ENCODE results near the gene SCT.
A peak's percentile ranks its signal among the peaks of the same experiment; 100 is the strongest.

Gene SCT

DNA sequence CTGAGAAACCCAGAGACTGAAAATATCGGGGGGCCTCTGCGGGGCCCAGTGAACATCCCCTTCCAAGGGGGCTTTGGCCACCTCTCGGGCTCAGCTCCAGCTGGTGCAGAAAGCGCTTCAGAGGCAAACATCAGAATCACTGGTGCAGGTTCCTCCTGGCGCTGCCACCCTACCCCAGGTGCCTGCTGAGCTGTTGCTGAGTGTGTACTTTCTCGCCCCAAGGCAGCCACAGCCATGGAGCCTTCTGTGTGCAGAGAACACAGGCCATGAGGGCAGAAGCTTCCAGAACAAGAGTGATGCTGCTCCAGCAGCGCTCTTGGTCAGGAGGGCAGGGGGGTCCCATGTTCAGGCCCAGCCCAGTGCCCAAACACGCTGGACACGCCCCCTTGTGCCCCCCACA, 16.4 kb upstream of the SCT start:
- Histone ChIP-seq H3K4me3 (ENCODE audit: low read depth in 1 of 2, low read length in 2 of 2) (no peak overlapping the region), H3K9me3 (ENCODE audit: control insufficient read depth in 1 of 2, low read length in 2 of 2) (no peaks in the 10 kb centered on the region), H3K4me1 (ENCODE audit: control insufficient read depth in 1 of 2, insufficient read depth in 2 of 2, low read length in 2 of 2) (peaks cover 0 to 8% of the 10 kb centered on the region in 2 donors), H3K27me3 (ENCODE audit: low read depth, low read length) (peaks cover under 1% of the 10 kb centered on the region), H3K27ac (ENCODE audit: low read length) (no peak overlapping the region), H3K36me3 (ENCODE audit: control insufficient read depth in 1 of 2, insufficient read depth in 2 of 2, low read length in 2 of 2) (peaks cover 0 to 28% of the 10 kb centered on the region in 2 donors)

DNA sequence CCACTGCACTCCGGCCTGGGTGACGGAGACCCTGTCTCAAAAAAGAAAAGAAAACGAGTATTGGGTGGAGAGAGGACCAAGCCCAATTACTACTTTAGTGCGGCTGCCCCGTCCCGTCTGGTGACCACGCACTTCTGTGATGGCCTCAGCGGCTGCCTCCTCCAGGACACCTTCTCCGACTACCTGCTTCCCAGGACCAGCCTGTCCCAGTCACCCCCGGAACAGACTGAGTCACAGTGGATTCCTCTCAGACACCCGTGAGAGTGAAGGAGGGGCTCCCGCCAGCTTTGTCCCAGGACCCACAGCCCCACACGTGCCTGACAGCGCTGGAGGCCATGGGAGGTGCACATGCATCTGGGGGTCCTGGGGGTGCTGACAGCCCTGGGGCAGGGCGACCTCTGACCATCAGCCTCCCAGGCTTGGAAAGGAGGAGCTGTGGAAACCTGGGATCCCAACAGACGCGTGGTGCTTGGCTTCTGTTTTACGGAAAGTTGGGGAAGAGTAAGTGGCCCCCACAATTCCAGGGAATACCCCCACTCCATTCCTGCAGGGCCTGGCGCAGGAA, 14.9 kb upstream of the SCT start:
- peaks cover 12% of the 10 kb centered on the region for H3K27me3 ChIP-seq (ENCODE audit: low read depth, low read length)
- H3K9me3 ChIP-seq (ENCODE audit: control insufficient read depth in 1 of 2, low read length in 2 of 2), result no peaks in the 10 kb centered on the region
- peaks cover 0 to 28% of the 10 kb centered on the region in 2 donors for H3K36me3 ChIP-seq (ENCODE audit: control insufficient read depth in 1 of 2, insufficient read depth in 2 of 2, low read length in 2 of 2)
- no peak overlapping the region for H3K4me3 ChIP-seq (ENCODE audit: low read depth in 1 of 2, low read length in 2 of 2)
- no peak overlapping the region for H3K27ac ChIP-seq (ENCODE audit: low read length)
- H3K4me1 ChIP-seq (ENCODE audit: control insufficient read depth in 1 of 2, insufficient read depth in 2 of 2, low read length in 2 of 2), result peaks cover 3 to 21% of the 10 kb centered on the region in 2 donors

DNA sequence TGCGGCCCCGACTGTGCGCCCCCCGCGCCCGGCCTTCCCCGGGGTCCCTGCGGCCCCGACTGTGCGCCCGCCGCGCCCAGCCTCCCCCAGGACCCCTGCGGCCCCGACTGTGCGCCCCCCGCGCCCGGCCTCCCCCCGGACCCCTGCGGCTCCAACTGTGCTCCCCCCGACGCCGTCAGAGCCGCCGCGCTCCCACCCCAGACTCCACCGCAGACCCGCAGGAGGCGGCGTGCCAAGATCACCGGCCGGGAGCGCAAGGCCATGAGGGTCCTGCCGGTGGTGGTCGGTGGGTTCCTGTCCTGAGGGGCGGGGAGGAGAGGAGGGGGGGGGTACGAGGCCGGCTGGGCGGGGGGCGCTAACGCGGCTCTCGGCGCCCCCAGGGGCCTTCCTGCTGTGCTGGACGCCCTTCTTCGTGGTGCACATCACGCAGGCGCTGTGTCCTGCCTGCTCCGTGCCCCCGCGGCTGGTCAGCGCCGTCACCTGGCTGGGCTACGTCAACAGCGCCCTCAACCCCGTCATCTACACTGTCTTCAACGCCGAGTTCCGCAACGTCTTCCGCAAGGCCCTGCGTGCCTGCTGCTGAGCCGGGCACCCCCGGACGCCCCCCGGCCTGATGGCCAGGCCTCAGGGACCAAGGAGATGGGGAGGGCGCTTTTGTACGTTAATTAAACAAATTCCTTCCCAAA, 13.2 kb upstream of the SCT start:
- peaks cover 0 to 21% of the 10 kb centered on the region in 2 donors for H3K36me3 ChIP-seq (ENCODE audit: control insufficient read depth in 1 of 2, insufficient read depth in 2 of 2, low read length in 2 of 2)
- peaks cover 12% of the 10 kb centered on the region for H3K27me3 ChIP-seq (ENCODE audit: low read depth, low read length)
- no peak overlapping the region for H3K27ac ChIP-seq (ENCODE audit: low read length)
- peaks cover 3 to 28% of the 10 kb centered on the region in 2 donors for H3K4me1 ChIP-seq (ENCODE audit: control insufficient read depth in 1 of 2, insufficient read depth in 2 of 2, low read length in 2 of 2)
- no peaks in the 10 kb centered on the region for H3K9me3 ChIP-seq (ENCODE audit: control insufficient read depth in 1 of 2, low read length in 2 of 2)
- no peak overlapping the region for H3K4me3 ChIP-seq (ENCODE audit: low read depth in 1 of 2, low read length in 2 of 2)

DNA sequence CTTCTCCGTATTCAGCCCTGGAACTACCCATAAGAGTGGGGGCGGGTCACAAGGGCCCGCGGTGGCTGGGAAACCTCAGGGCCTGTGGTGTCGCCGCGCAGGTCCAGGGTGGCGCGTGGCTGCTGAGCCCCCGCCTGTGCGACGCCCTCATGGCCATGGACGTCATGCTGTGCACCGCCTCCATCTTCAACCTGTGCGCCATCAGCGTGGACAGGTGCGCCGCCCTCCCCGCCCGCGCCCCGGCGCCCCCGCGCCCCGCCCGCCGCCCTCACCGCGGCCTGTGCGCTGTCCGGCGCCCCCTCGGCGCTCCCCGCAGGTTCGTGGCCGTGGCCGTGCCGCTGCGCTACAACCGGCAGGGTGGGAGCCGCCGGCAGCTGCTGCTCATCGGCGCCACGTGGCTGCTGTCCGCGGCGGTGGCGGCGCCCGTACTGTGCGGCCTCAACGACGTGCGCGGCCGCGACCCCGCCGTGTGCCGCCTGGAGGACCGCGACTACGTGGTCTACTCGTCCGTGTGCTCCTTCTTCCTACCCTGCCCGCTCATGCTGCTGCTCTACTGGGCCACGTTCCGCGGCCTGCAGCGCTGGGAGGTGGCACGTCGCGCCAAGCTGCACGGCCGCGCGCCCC, 12.5 kb upstream of the SCT start:
- H3K36me3 ChIP-seq (ENCODE audit: control insufficient read depth in 1 of 2, insufficient read depth in 2 of 2, low read length in 2 of 2), result peaks cover 0 to 20% of the 10 kb centered on the region in 2 donors
- H3K4me1 ChIP-seq (ENCODE audit: control insufficient read depth in 1 of 2, insufficient read depth in 2 of 2, low read length in 2 of 2), result peaks cover 3 to 28% of the 10 kb centered on the region in 2 donors
- H3K4me3 ChIP-seq (ENCODE audit: low read depth in 1 of 2, low read length in 2 of 2), result no peak overlapping the region
- peaks cover 12% of the 10 kb centered on the region for H3K27me3 ChIP-seq (ENCODE audit: low read depth, low read length)
- no peaks in the 10 kb centered on the region for H3K9me3 ChIP-seq (ENCODE audit: control insufficient read depth in 1 of 2, low read length in 2 of 2)
- no peak overlapping the region for H3K27ac ChIP-seq (ENCODE audit: low read length)

DNA sequence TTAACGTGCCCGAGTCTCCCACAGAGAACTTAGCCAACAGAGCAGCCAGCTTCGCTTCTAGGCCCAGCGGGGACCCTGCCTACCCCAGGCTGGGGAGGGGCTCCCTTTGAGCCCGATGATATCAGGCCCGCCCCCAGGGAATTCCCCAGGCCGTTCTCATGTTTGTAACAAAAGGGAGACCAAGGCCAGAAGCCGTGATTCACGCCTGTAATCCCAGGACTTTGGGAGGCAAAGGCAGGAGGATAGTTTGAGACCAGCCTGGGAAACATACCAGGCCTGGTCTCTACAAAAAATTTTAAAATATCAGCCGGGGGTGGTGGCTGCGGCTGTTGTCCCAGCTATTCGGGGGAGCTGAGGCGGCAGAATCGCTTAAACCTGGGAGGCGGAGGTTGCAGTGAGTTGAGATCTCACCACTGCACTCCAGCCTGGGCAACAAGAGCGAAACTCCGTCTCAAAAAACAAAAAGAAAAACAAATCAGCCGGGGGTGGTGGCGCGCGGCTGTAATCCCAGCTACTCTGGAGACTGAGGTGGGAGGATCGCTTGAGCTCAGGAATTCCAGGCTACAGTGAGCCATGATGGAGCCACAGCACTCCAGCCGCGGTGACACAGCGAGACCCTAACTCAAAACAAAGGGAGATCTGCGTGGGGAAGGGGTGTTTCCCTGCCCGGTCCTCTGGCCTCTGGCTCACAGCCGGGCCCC, 11.8 kb upstream of the SCT start:
- Histone ChIP-seq H3K4me1 (ENCODE audit: control insufficient read depth in 1 of 2, insufficient read depth in 2 of 2, low read length in 2 of 2) (peaks cover 3 to 28% of the 10 kb centered on the region in 2 donors), H3K36me3 (ENCODE audit: control insufficient read depth in 1 of 2, insufficient read depth in 2 of 2, low read length in 2 of 2) (peaks cover 0 to 14% of the 10 kb centered on the region in 2 donors), H3K27ac (ENCODE audit: low read length) (no peak overlapping the region), H3K27me3 (ENCODE audit: low read depth, low read length) (peaks cover 12% of the 10 kb centered on the region), H3K9me3 (ENCODE audit: control insufficient read depth in 1 of 2, low read length in 2 of 2) (no peaks in the 10 kb centered on the region), H3K4me3 (ENCODE audit: low read depth in 1 of 2, low read length in 2 of 2) (no peak overlapping the region)

DNA sequence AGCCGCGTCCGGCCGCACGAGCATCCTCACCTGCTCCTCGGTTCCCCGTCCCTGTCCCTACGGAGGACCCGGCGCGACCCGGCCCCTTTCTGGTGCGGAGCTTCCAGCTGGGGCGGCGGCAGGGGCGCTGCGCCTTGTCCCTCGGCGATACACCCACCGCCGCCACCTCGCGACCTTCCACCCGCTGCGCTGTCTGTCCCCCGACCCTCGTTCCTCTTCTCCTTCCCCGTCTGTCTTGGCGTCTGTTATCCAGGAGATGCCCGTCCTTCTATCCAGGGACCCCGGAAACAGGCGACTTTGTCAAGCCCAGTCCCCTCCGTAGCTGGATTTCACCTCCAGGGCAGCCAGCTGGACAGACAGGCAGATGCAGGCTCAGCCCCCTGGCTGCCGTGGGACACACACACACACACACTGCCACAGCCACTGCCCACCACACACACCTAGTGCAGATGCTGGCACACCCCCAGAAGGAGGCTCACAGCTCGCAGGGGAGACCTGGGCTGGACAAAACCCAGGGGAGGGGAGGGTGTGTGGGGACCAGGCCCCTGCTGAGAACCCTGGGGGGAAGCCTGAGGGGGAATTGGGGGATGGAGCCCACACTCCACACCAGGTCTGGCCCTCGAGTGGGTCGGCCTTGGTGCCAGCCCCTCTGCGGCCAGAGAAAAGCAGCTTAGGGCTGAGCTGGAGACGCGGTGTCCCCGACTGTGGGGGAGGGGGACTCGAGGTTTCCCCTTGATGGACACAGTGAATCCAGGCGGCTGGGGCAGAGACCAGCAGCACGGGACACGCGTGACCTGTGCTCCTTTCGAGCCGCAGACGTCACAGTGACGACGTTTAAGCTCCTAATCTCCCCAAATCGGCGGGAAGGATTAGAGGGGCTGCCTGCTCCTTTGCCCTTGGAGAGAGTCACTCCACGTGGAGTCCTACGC, 10.9 kb upstream of the SCT start:
- Histone ChIP-seq H3K27ac (ENCODE audit: low read length) (no peak overlapping the region), H3K9me3 (ENCODE audit: control insufficient read depth in 1 of 2, low read length in 2 of 2) (no peaks in the 10 kb centered on the region), H3K36me3 (ENCODE audit: control insufficient read depth in 1 of 2, insufficient read depth in 2 of 2, low read length in 2 of 2) (peaks cover 0 to 8% of the 10 kb centered on the region in 2 donors), H3K4me3 (ENCODE audit: low read depth in 1 of 2, low read length in 2 of 2) (no peak overlapping the region), H3K27me3 (ENCODE audit: low read depth, low read length) (peaks cover 12% of the 10 kb centered on the region), H3K4me1 (ENCODE audit: control insufficient read depth in 1 of 2, insufficient read depth in 2 of 2, low read length in 2 of 2) (peaks cover 3 to 28% of the 10 kb centered on the region in 2 donors)

DNA sequence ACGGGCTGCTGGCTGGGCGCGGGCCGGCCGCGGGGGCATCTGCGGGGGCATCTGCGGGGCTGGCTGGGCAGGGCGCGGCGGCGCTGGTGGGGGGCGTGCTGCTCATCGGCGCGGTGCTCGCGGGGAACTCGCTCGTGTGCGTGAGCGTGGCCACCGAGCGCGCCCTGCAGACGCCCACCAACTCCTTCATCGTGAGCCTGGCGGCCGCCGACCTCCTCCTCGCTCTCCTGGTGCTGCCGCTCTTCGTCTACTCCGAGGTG, 10.3 kb upstream of the SCT start:
- Histone ChIP-seq H3K9me3 (ENCODE audit: control insufficient read depth in 1 of 2, low read length in 2 of 2) (no peaks in the 10 kb centered on the region), H3K27ac (ENCODE audit: low read length) (no peak overlapping the region), H3K36me3 (ENCODE audit: control insufficient read depth in 1 of 2, insufficient read depth in 2 of 2, low read length in 2 of 2) (peaks cover 0 to 8% of the 10 kb centered on the region in 2 donors), H3K4me3 (ENCODE audit: low read depth in 1 of 2, low read length in 2 of 2) (peak overlapping the region in 1 of 2 donors; percentile 42), H3K27me3 (ENCODE audit: low read depth, low read length) (peaks cover 12% of the 10 kb centered on the region), H3K4me1 (ENCODE audit: control insufficient read depth in 1 of 2, insufficient read depth in 2 of 2, low read length in 2 of 2) (peaks cover 3 to 28% of the 10 kb centered on the region in 2 donors)

DNA sequence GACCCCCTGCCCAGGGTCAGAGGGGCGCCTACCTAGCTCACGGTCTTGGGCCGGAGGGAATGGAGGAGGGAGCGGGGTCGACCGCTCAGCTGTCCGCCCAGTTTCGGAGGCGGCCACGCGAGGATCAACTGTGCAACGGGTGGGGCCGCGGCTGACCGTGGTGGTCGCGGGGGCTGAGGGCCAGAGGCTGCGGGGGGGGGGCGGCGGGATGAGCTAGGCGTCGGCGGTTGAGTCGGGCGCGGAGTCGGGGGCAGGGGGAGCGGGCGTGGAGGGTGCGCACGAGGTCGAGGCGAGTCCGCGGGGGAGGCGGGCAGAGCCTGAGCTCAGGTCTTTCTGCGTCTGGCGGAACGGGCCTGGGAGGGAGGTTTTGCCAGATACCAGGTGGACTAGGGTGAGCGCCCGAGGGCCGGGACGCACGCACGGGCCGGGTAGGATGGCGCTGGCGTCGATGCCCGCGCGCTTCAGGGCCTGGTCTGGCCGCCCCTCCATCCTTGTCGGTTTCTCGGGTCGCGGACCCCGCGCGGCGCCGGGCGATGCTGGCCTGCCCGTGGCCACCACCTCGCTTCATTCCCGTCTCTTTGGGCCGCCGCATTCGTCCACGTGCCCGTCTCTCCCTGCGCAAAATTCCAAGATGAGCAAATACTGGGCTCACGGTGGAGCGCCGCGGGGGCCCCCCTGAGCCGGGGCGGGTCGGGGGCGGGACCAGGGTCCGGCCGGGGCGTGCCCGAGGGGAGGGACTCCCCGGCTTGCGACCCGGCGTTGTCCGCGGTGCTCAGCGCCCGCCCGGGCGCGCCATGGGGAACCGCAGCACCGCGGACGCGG, 9.7 kb upstream of the SCT start, which contains the start of gene DRD4:
Gene DRD4 (plus strand): TSS at position 759 of the 822 bp plus-strand sequence. CDS start 36 bp downstream, at position 795.
- H3K36me3 ChIP-seq (ENCODE audit: control insufficient read depth in 1 of 2, insufficient read depth in 2 of 2, low read length in 2 of 2), result peaks cover 0 to 3% of the 10 kb centered on the region in 2 donors
- H3K4me3 ChIP-seq (ENCODE audit: low read depth in 1 of 2, low read length in 2 of 2), result peak within 1 kb of the TSS in 1 of 2 donors; percentile 42
- no peaks in the 10 kb centered on the region for H3K9me3 ChIP-seq (ENCODE audit: control insufficient read depth in 1 of 2, low read length in 2 of 2)
- H3K27ac ChIP-seq (ENCODE audit: low read length), result no peak within 1 kb of the TSS
- H3K27me3 ChIP-seq (ENCODE audit: low read depth, low read length), result peaks cover 12% of the 10 kb centered on the region
- H3K4me1 ChIP-seq (ENCODE audit: control insufficient read depth in 1 of 2, insufficient read depth in 2 of 2, low read length in 2 of 2), result peaks cover 3 to 28% of the 10 kb centered on the region in 2 donors

DNA sequence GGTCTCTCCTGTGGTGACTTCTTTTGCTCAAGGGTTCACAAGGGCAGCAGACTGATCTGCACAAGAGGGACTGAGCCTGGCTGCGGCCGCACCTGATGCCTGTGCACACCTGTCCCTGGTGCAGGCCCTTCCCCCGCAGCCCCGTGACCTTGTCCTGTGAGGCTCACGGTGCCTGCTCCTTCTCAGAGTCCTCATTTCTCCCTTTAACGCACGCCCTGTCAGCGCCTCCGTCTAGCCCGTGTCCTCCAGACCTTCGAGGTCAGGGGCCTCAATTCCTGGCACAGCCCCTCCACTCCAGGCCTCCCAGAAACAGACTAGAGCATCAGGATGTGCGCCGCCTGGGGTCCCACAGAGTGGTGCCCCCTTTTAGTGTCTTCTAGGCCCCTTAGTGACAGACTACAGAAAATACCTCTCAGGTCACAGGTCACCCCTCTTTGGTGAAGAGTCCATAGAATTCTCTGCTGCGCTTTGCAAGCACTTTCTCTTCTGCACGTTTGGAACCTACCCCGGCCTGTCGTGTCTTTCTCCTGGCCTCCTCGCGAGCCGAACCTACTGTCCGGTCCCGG, 9.0 kb upstream of the SCT start:
- H3K4me1 ChIP-seq (ENCODE audit: control insufficient read depth in 1 of 2, insufficient read depth in 2 of 2, low read length in 2 of 2), result peaks cover 3 to 28% of the 10 kb centered on the region in 2 donors
- no peaks in the 10 kb centered on the region for H3K36me3 ChIP-seq (ENCODE audit: control insufficient read depth in 1 of 2, insufficient read depth in 2 of 2, low read length in 2 of 2)
- no peaks in the 10 kb centered on the region for H3K9me3 ChIP-seq (ENCODE audit: control insufficient read depth in 1 of 2, low read length in 2 of 2)
- H3K27me3 ChIP-seq (ENCODE audit: low read depth, low read length), result peaks cover 12% of the 10 kb centered on the region
- no peak overlapping the region for H3K4me3 ChIP-seq (ENCODE audit: low read depth in 1 of 2, low read length in 2 of 2)
- no peak overlapping the region for H3K27ac ChIP-seq (ENCODE audit: low read length)

DNA sequence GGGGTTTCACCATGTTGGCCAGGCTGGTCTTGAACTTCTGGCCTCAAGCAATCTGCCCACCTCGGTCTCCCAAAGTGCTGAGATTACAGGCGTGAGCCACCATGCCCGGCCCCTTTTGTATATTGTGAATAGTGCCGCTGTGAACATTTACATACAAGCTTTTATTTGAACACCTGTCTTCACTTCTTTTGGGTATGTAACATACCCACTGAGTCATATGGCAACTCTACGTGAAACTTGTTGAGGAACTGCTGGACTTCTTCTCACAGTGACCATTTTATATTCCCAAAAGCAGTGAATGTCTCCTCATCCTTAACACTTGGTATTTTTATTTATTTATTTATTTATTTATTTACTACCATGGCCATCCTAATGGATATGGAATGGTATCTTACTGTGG, 3.9 kb upstream of the SCT start:
- Histone ChIP-seq H3K9me3 (ENCODE audit: control insufficient read depth in 1 of 2, low read length in 2 of 2) (no peaks in the 10 kb centered on the region), H3K27ac (ENCODE audit: low read length) (no peak overlapping the region), H3K4me1 (ENCODE audit: control insufficient read depth in 1 of 2, insufficient read depth in 2 of 2, low read length in 2 of 2) (peaks cover 0 to 4% of the 10 kb centered on the region in 2 donors), H3K36me3 (ENCODE audit: control insufficient read depth in 1 of 2, insufficient read depth in 2 of 2, low read length in 2 of 2) (no peaks in the 10 kb centered on the region), H3K4me3 (ENCODE audit: low read depth in 1 of 2, low read length in 2 of 2) (no peak overlapping the region), H3K27me3 (ENCODE audit: low read depth, low read length) (no peaks in the 10 kb centered on the region)
